Neural progenitor cell (in vitro differentiated cells): ENCODE data around the gene ERC1. TPM values are rescaled to one million over a fixed set of nuclear protein-coding genes. Genes with fewer than 3 reads are reported as not detected.

Source experiments
- DNase-seq: peaks from one replicate; pipeline ENCODE4 v3.0.0-alpha.2; 2016; ENCODE audit warnings: low spot score
- H2AFZ ChIP-seq: fragments of 200-600 bp; sonication (generic); replicated peaks from 2 replicates; pipeline ENCODE4 v1.6.1; 2016; ENCODE audit warnings: antibody characterized with exemption
- H3F3A ChIP-seq: fragments of 200-600 bp; sonication (generic); 2 replicates; pipeline ENCODE4 v1.6.1; 2016; ENCODE audit warnings: antibody characterized with exemption, low read depth
- H3K27ac ChIP-seq: fragments of 200-600 bp; sonication (generic); 2 replicates; pipeline ENCODE4 v1.5.1; 2016; ENCODE audit warnings: mild to moderate bottlenecking
- H3K27me3 ChIP-seq: fragments of 200-600 bp; sonication (generic); 2 replicates; pipeline ENCODE4 v1.6.1; 2016; ENCODE audit warnings: mild to moderate bottlenecking, moderate library complexity
- H3K36me3 ChIP-seq: fragments of 200-600 bp; sonication (generic); 2 replicates; pipeline ENCODE4 v1.5.1; 2016
- H3K4me1 ChIP-seq: fragments of 200-600 bp; sonication (generic); 2 replicates; pipeline ENCODE4 v1.6.1; 2016; ENCODE audit warnings: mixed run types
- H3K4me2 ChIP-seq: fragments of 200-600 bp; sonication (generic); 2 replicates; pipeline ENCODE4 v1.6.1; 2016
- H3K4me3 ChIP-seq: fragments of 200-600 bp; sonication (generic); 2 replicates; pipeline ENCODE4 v1.5.1; 2016
- H3K79me2 ChIP-seq: fragments of 200-600 bp; sonication (generic); 2 replicates; pipeline ENCODE4 v1.6.1; 2016; ENCODE audit warnings: low read depth
- H3K9ac ChIP-seq: fragments of 200-600 bp; sonication (generic); 2 replicates; pipeline ENCODE4 v1.6.1; 2016
- H3K9me3 ChIP-seq: fragments of 200-600 bp; sonication (generic); 2 replicates; pipeline ENCODE4 v1.5.1; 2016; ENCODE audit warnings: low read depth
- H4K20me1 ChIP-seq: fragments of 200-600 bp; sonication (generic); 2 replicates; pipeline ENCODE4 v1.6.1; 2016; ENCODE audit warnings: low read depth
- H3K27ac Mint-ChIP-seq: 3 replicates; pipeline ENCODE4 v1.8.0; 2021; ENCODE audit warnings: mixed read lengths
- H3K27me3 Mint-ChIP-seq: 2 replicates; pipeline ENCODE4 v1.8.0; 2022; ENCODE audit warnings: low read depth, mild to moderate bottlenecking, inconsistent platforms, moderate library complexity, mixed read lengths; ENCODE audit not compliant: insufficient read depth
- H3K36me3 Mint-ChIP-seq: 3 replicates; pipeline ENCODE4 v1.8.0; 2021; ENCODE audit warnings: mixed read lengths
- H3K4me1 Mint-ChIP-seq: 3 replicates; pipeline ENCODE4 v1.8.0; 2021; ENCODE audit warnings: mixed read lengths
- H3K4me3 Mint-ChIP-seq: 3 replicates; pipeline ENCODE4 v1.8.0; 2021; ENCODE audit warnings: mild to moderate bottlenecking, moderate library complexity, mixed read lengths
- H3K9me3 Mint-ChIP-seq: 3 replicates; pipeline ENCODE4 v1.8.0; 2020; ENCODE audit warnings: mixed read lengths
- CTCF ChIP-seq: fragments of 200-600 bp; sonication (generic); IDR thresholded peaks from 2 replicates; pipeline ENCODE4 v1.5.1; 2017; ENCODE audit warnings: antibody characterized with exemption, mild to moderate bottlenecking
- EZH2 ChIP-seq: fragments of 200-600 bp; sonication (generic); IDR thresholded peaks from 2 replicates; pipeline ENCODE4 v1.6.1; 2017; ENCODE audit warnings: antibody characterized with exemption, mild to moderate bottlenecking, moderate library complexity
- EZH2phosphoT487 ChIP-seq: fragments of 200-600 bp; sonication (generic); IDR thresholded peaks from 2 replicates; pipeline ENCODE4 v1.6.1; 2017; ENCODE audit warnings: antibody characterized with exemption
- total RNA-seq: library from RNA; depleted of rRNA; stranded (reverse); fragments of >200 nt; gene quantifications from 2 replicates; pipeline ENCODE4 v1.2.3, GENCODE V29; 2015; ENCODE audit warnings: low replicate concordance

ERC1 gene
- total RNA-seq, 1 donor from 2014 or later = 27.5 TPM

GRCh38 chr12:1184402-1184801 is 193.4 kb downstream of the ERC1 start:
- peaks cover 2% of the 10 kb centered on the region for H3F3A ChIP-seq
- H3K4me1 ChIP-seq = peaks cover 13% of the 10 kb centered on the region
- no peak overlapping the region for H2AFZ ChIP-seq
- Mint-ChIP-seq H3K36me3 (peaks cover 11% of the 10 kb centered on the region), H3K9me3 (no peaks in the 10 kb centered on the region), H3K27ac (no peak overlapping the region), H3K4me1 (peaks cover 11% of the 10 kb centered on the region), H3K4me3 (no peak overlapping the region), H3K27me3 (no peaks in the 10 kb centered on the region)
- TF ChIP-seq EZH2 = no peak
- TF ChIP-seq CTCF = no peak
- no peak for TF ChIP-seq EZH2phosphoT487
- H4K20me1 ChIP-seq = no peaks in the 10 kb centered on the region
- H3K9ac ChIP-seq = no peak overlapping the region
- H3K4me3 ChIP-seq = no peak overlapping the region
- no peak overlapping the region for H3K4me2 ChIP-seq
- H3K36me3 ChIP-seq = no peaks in the 10 kb centered on the region
- H3K27me3 ChIP-seq = no peaks in the 10 kb centered on the region
- no peaks in the 10 kb centered on the region for H3K79me2 ChIP-seq
- H3K27ac ChIP-seq = no peak overlapping the region
- DNase-seq = no peak
- no peaks in the 10 kb centered on the region for H3K9me3 ChIP-seq

DNA sequence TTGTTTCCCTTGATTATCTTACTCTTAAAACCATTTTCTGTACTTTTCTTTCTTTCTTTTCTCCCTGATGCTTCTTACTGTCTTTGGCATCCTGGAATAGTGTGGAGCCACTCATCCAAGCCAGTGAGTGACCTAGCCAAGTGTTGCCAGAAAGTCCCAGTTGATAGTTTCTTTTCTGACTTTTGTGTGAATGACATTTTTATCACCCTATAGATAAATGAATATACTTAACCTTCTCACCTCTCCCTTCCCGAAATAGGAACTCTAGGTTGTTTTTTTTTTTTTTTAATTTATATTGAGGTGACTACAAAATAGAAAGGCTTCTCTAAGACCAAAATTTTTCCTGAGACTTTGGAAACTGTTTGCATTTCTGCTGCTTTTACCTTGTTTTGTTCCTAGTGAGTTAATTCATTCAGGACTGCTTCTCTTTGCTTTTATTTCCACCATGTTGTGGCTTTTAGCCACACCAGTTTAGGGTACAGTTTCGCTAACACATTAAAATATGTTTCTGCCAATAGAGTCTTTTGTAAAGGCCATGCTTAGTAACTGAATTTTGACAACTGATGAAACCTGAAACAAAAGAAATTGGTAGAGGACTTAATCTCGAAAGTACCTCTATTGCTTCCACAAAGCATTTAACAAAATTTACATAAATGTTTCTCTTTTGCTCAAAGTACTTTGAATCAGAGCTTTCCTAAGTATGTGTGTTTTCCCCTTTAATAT is 194.6 kb downstream of the ERC1 start:
- H3K4me3 Mint-ChIP-seq = no peak overlapping the region
- no peaks in the 10 kb centered on the region for H4K20me1 ChIP-seq
- H3K9ac ChIP-seq = no peak overlapping the region
- H3F3A ChIP-seq = peaks cover 2% of the 10 kb centered on the region
- no peak overlapping the region for H3K4me2 ChIP-seq
- no peaks in the 10 kb centered on the region for H3K27me3 ChIP-seq
- H3K36me3 Mint-ChIP-seq = peaks cover 11% of the 10 kb centered on the region
- H3K4me1 Mint-ChIP-seq = peaks cover 4% of the 10 kb centered on the region
- H3K4me1 ChIP-seq = peaks cover 6% of the 10 kb centered on the region
- peak overlapping the region; percentile 15 for H3K27ac ChIP-seq
- peaks cover 7% of the 10 kb centered on the region for H3K36me3 ChIP-seq
- H3K9me3 ChIP-seq = no peaks in the 10 kb centered on the region
- TF ChIP-seq EZH2 (no peak), CTCF (no peak), EZH2phosphoT487 (no peak)
- no peak overlapping the region for H3K27ac Mint-ChIP-seq
- no peak overlapping the region for H2AFZ ChIP-seq
- no peak for DNase-seq
- no peaks in the 10 kb centered on the region for H3K27me3 Mint-ChIP-seq
- H3K4me3 ChIP-seq = no peak overlapping the region
- no peaks in the 10 kb centered on the region for H3K79me2 ChIP-seq
- H3K9me3 Mint-ChIP-seq = no peaks in the 10 kb centered on the region

- no peaks in the 10 kb centered on the region for H3K9me3 ChIP-seq
- peaks cover 7% of the 10 kb centered on the region for H3K36me3 ChIP-seq
- DNase-seq = no peak
- no peaks in the 10 kb centered on the region for H4K20me1 ChIP-seq
- TF ChIP-seq CTCF = no peak
- no peak for TF ChIP-seq EZH2phosphoT487
- no peak for TF ChIP-seq EZH2
- H3K4me1 ChIP-seq = peaks cover 6% of the 10 kb centered on the region
- Mint-ChIP-seq H3K27ac (no peak overlapping the region), H3K4me3 (no peak overlapping the region), H3K9me3 (no peaks in the 10 kb centered on the region), H3K27me3 (no peaks in the 10 kb centered on the region), H3K36me3 (peaks cover 9% of the 10 kb centered on the region), H3K4me1 (peaks cover 2% of the 10 kb centered on the region)
- H3K9ac ChIP-seq = no peak overlapping the region
- no peak overlapping the region for H3K4me2 ChIP-seq
- H3K27ac ChIP-seq = peak overlapping the region; percentile 15
- H3K4me3 ChIP-seq = no peak overlapping the region
- no peaks in the 10 kb centered on the region for H3K27me3 ChIP-seq
- peaks cover 2% of the 10 kb centered on the region for H3F3A ChIP-seq
- no peaks in the 10 kb centered on the region for H3K79me2 ChIP-seq
- no peak overlapping the region for H2AFZ ChIP-seq
Observed at GRCh38 chr12:1186298-1186697, 195.3 kb downstream of the ERC1 start.
